GM18505 (cell line): ENCODE results near the gene ANKRD65.

Source experiments
- ATAC-seq: cut with Tn5 transposase; IDR thresholded peaks from one replicate; pipeline ENCODE4 v1.9.1; 2021; ENCODE audit not compliant: unreplicated experiment
- POLR2A ChIP-seq: IDR thresholded peaks from 4 replicates; pipeline ENCODE4 v1.6.1; 2011; ENCODE audit warnings: borderline replicate concordance; ENCODE audit not compliant: insufficient read depth, insufficient read length; ENCODE audit errors: extremely low read depth

ANKRD65 gene

GRCh38 chr1:1402072-1402900 is 18.8 kb downstream of the ANKRD65 start:
- no peak for ATAC-seq

GRCh38 chr1:1401457-1402010 is 19.5 kb downstream of the ANKRD65 start:
- peak; percentile 54 for TF ChIP-seq POLR2A
- ATAC-seq, result no peak

More at GRCh38 chr1:1402072-1402900, 18.8 kb downstream of the ANKRD65 start:
- TF ChIP-seq POLR2A, result no peak

GRCh38 chr1:1400576-1401456 is 20.3 kb downstream of the ANKRD65 start:
- TF ChIP-seq POLR2A, result no peak
- no peak for ATAC-seq

- no peak for ATAC-seq
- TF ChIP-seq POLR2A, result peak; percentile 53
These were observed 21.1 kb downstream of the ANKRD65 start for GRCh38 chr1:1399872-1400575.

- peak; percentile 96 for TF ChIP-seq POLR2A
- ATAC-seq, result peak; percentile 88
These were observed 21.7 kb downstream of the ANKRD65 start, which contains the start of gene CCNL2 for GRCh38 chr1:1399187-1399871. TSS of gene CCNL2 (minus strand) at chr1:1399335. CDS start at chr1:1399306, 29 bp downstream.

- TF ChIP-seq POLR2A, result no peak
- ATAC-seq, result peak; percentile 6
These were observed 22.3 kb downstream of the ANKRD65 start for GRCh38 chr1:1398677-1399186.

GRCh38 chr1:1397839-1398523 is 23.1 kb downstream of the ANKRD65 start:
- ATAC-seq, result no peak
- no peak for TF ChIP-seq POLR2A

GRCh38 chr1:1395166-1395565 is 25.9 kb downstream of the ANKRD65 start:
- TF ChIP-seq POLR2A, result no peak
- ATAC-seq, result no peak

- ATAC-seq, result no peak
- no peak for TF ChIP-seq POLR2A
These were observed 27.0 kb downstream of the ANKRD65 start for GRCh38 chr1:1394116-1394515.

GRCh38 chr1:1393428-1393827 is 27.6 kb downstream of the ANKRD65 start:
- TF ChIP-seq POLR2A, result no peak
- no peak for ATAC-seq

GRCh38 chr1:1393014-1393413 is 28.1 kb downstream of the ANKRD65 start:
- TF ChIP-seq POLR2A, result no peak

More at GRCh38 chr1:1393014-1393413, 28.1 kb downstream of the ANKRD65 start:
- no peak for ATAC-seq
